ENCODE measurements around the gene LCE1B. TPM values are rescaled to one million over a fixed set of nuclear protein-coding genes. Genes with fewer than 3 reads are reported as not detected.

LCE1B gene
- total and polyA plus RNA-seq, 4 donors = not detected

GRCh38 chr1:152859696-152860095 is 47.9 kb downstream of the LCE1B start, which contains the start of gene LCE7A:
TSS of gene LCE7A (plus strand) at chr1:152859996. CDS start at chr1:152860698, 702 bp downstream.
- DNase-seq (ENCODE audit: low spot score) = no peak
- peaks cover 0 to 10% (median 0%) of the 10 kb centered on the region in 4 donors for H3K27me3 ChIP-seq (ENCODE audit: control insufficient read depth in 4 of 4, insufficient read depth in 4 of 4, low read length in 3 of 4)
- H3K36me3 ChIP-seq (ENCODE audit: control insufficient read depth in 4 of 4, insufficient read depth in 3 of 4, low read depth in 1 of 4, low read length in 3 of 4) = no peaks in the 10 kb centered on the region
- no peaks in the 10 kb centered on the region for H3K4me1 ChIP-seq (ENCODE audit: control insufficient read depth in 4 of 4, insufficient read depth in 4 of 4, low read length in 3 of 4)
- no peaks in the 10 kb centered on the region for H3K9me3 ChIP-seq (ENCODE audit: control insufficient read depth in 4 of 4, low read length in 3 of 4)
- no peak within 1 kb of the TSS for H3K4me3 ChIP-seq (ENCODE audit: low read depth in 1 of 3, low read length in 3 of 3)
- TF ChIP-seq GABPA (IDR thresholded peaks at IDR 0.05 in 1 of 2, conservative IDR thresholded peaks at IDR 0.05 in 1 of 2) = no peak
- no peak for TF ChIP-seq FOXA1 (IDR thresholded peaks at IDR 0.05)
- no peak for TF ChIP-seq NR2F2 (IDR thresholded peaks at IDR 0.05)
- no peak for TF ChIP-seq ZBTB33 (IDR thresholded peaks at IDR 0.05)
- TF ChIP-seq REST (IDR thresholded peaks at IDR 0.05) = no peak
- no peak for TF ChIP-seq JUND (IDR thresholded peaks at IDR 0.05)
- TF ChIP-seq HNF4G (IDR thresholded peaks at IDR 0.05) = no peak
- no peak for TF ChIP-seq HNF4A (conservative IDR thresholded peaks at IDR 0.05)
- TF ChIP-seq ATF3 (IDR thresholded peaks at IDR 0.05) = no peak
- TF ChIP-seq RXRA (IDR thresholded peaks at IDR 0.05) = no peak
- TF ChIP-seq MAX (IDR thresholded peaks at IDR 0.05) = no peak
- no peak within 1 kb of the TSS for H3K9ac ChIP-seq (ENCODE audit: low read depth in 1 of 2, low read length in 2 of 2)
- WGBS = 72% methylated on average over 3 of the region's 3 CpGs
- H3K27ac ChIP-seq (ENCODE audit: low read depth in 1 of 2, low read length in 2 of 2) = no peak within 1 kb of the TSS

- no peaks in the 10 kb centered on the region for H3K4me1 ChIP-seq (ENCODE audit: control insufficient read depth in 4 of 4, insufficient read depth in 4 of 4, low read length in 3 of 4)
- WGBS = 69% methylated on average over 3 of the region's 3 CpGs
- no peak overlapping the region for H3K27ac ChIP-seq (ENCODE audit: low read depth in 1 of 2, low read length in 2 of 2)
- H3K9ac ChIP-seq (ENCODE audit: low read depth in 1 of 2, low read length in 2 of 2) = no peak overlapping the region
- no peak for TF ChIP-seq ZBTB33 (IDR thresholded peaks at IDR 0.05)
- no peak for TF ChIP-seq GABPA (IDR thresholded peaks at IDR 0.05 in 1 of 2, conservative IDR thresholded peaks at IDR 0.05 in 1 of 2)
- TF ChIP-seq SP1 (IDR thresholded peaks at IDR 0.05) = no peak
- no peak for TF ChIP-seq MAX (IDR thresholded peaks at IDR 0.05)
- TF ChIP-seq FOXA2 (IDR thresholded peaks at IDR 0.05) = no peak
- TF ChIP-seq JUND (IDR thresholded peaks at IDR 0.05) = no peak
- no peak for TF ChIP-seq RXRA (IDR thresholded peaks at IDR 0.05)
- TF ChIP-seq HNF4A (conservative IDR thresholded peaks at IDR 0.05) = no peak
- TF ChIP-seq HNF4G (IDR thresholded peaks at IDR 0.05) = no peak
- no peak for TF ChIP-seq ATF3 (IDR thresholded peaks at IDR 0.05)
- no peak for TF ChIP-seq EGR1 (IDR thresholded peaks at IDR 0.05; ENCODE audit: low read depth in 2 of 2)
- TF ChIP-seq TAF1 (conservative IDR thresholded peaks at IDR 0.05) = no peak
- no peak for TF ChIP-seq NR2F2 (IDR thresholded peaks at IDR 0.05)
- no peak for TF ChIP-seq YY1 (IDR thresholded peaks at IDR 0.05)
- peaks cover 0 to 10% (median 0%) of the 10 kb centered on the region in 4 donors for H3K27me3 ChIP-seq (ENCODE audit: control insufficient read depth in 4 of 4, insufficient read depth in 4 of 4, low read length in 3 of 4)
- no peaks in the 10 kb centered on the region for H3K9me3 ChIP-seq (ENCODE audit: control insufficient read depth in 4 of 4, low read length in 3 of 4)
- no peak for DNase-seq (ENCODE audit: low spot score)
- H3K36me3 ChIP-seq (ENCODE audit: control insufficient read depth in 4 of 4, insufficient read depth in 3 of 4, low read depth in 1 of 4, low read length in 3 of 4) = no peaks in the 10 kb centered on the region
- H3K4me3 ChIP-seq (ENCODE audit: low read depth in 1 of 3, low read length in 3 of 3) = no peak overlapping the region
Measured at GRCh38 chr1:152860129-152860528, 48.4 kb downstream of the LCE1B start.
